ENCODE data around the gene IL6. TPM values are rescaled to one million over a fixed set of nuclear protein-coding genes. Genes with fewer than 3 reads are reported as not detected.

The IL6 gene
- total and polyA plus RNA-seq, 8 donors, result 0.97 to 9.4 (median 3.8) TPM

- no peak overlapping the region for H3K4me3 ChIP-seq
- no peak overlapping the region for H3K27ac ChIP-seq
- H3K27me3 ChIP-seq, result no peaks in the 10 kb centered on the region
- H3K9me3 ChIP-seq, result no peaks in the 10 kb centered on the region
- peaks cover 20 to 43% of the 10 kb centered on the region in 2 donors for H3K4me1 ChIP-seq
- intact Hi-C loops (cut with DNase I), result no loop called here
- DNase-seq, result no peak
- no peak for ATAC-seq
- no peak for TF ChIP-seq CTCF (IDR thresholded peaks at IDR 0.05)
- H3K36me3 ChIP-seq, result no peaks in the 10 kb centered on the region
Observed at GRCh38 chr7:22720791-22721786, 5.9 kb upstream of the IL6 start.

- TF ChIP-seq CTCF (IDR thresholded peaks at IDR 0.05), result no peak
- intact Hi-C loops (cut with DNase I), result no loop called here
- Histone ChIP-seq H3K9me3 (no peaks in the 10 kb centered on the region), H3K4me1 (peaks cover 26 to 58% of the 10 kb centered on the region in 2 donors), H3K27ac (peak overlapping the region; percentile 70 to 82), H3K4me3 (no peak overlapping the region), H3K36me3 (no peaks in the 10 kb centered on the region), H3K27me3 (peaks cover 0 to 9% of the 10 kb centered on the region in 2 donors)
- ATAC-seq, result no peak
- DNase-seq, result no peak
Observed at GRCh38 chr7:22722536-22723180, 4.3 kb upstream of the IL6 start.

GRCh38 chr7:22723181-22723601, 3.8 kb upstream of the IL6 start:
- ATAC-seq (peak; percentile 52), DNase-seq (peak; percentile 51 to 84 (median 78))
- no peak for TF ChIP-seq CTCF (IDR thresholded peaks at IDR 0.05)
- intact Hi-C loops (cut with DNase I), result no loop called here
- H3K4me1 ChIP-seq, result peaks cover 26 to 64% of the 10 kb centered on the region in 2 donors
- no peak overlapping the region for H3K4me3 ChIP-seq
- no peaks in the 10 kb centered on the region for H3K9me3 ChIP-seq
- no peaks in the 10 kb centered on the region for H3K36me3 ChIP-seq
- peaks cover 0 to 12% of the 10 kb centered on the region in 2 donors for H3K27me3 ChIP-seq
- peak overlapping the region; percentile 70 to 82 for H3K27ac ChIP-seq

- peak; percentile 38 for ATAC-seq
- H3K4me3 ChIP-seq, result no peak overlapping the region
- peaks cover 26 to 68% of the 10 kb centered on the region in 2 donors for H3K4me1 ChIP-seq
- peak overlapping the region; percentile 70 to 82 for H3K27ac ChIP-seq
- peaks cover 0 to 12% of the 10 kb centered on the region in 2 donors for H3K27me3 ChIP-seq
- peak in 3 of 4 donors; percentile 58 to 74 (median 60) for DNase-seq
- intact Hi-C loops (cut with DNase I), result no loop called here
- H3K9me3 ChIP-seq, result no peaks in the 10 kb centered on the region
- H3K36me3 ChIP-seq, result no peaks in the 10 kb centered on the region
- TF ChIP-seq CTCF (IDR thresholded peaks at IDR 0.05), result no peak
Observed at GRCh38 chr7:22723637-22724036, 3.4 kb upstream of the IL6 start.

- Histone ChIP-seq H3K27me3 (peaks cover 0 to 12% of the 10 kb centered on the region in 2 donors), H3K27ac (no peak overlapping the region), H3K4me3 (no peak overlapping the region), H3K9me3 (no peaks in the 10 kb centered on the region), H3K36me3 (peaks cover 0 to under 1% of the 10 kb centered on the region in 2 donors), H3K4me1 (peaks cover 26 to 77% of the 10 kb centered on the region in 2 donors)
- no peak for TF ChIP-seq CTCF (IDR thresholded peaks at IDR 0.05)
- intact Hi-C loops (cut with DNase I), result no loop called here
- ATAC-seq (no peak), DNase-seq (no peak)
Observed at GRCh38 chr7:22724861-22725260, 2.1 kb upstream of the IL6 start.

Data from left lung (tissue), 10 donors.